Pancreas (tissue), 10 donors: ENCODE results near the gene SAMD9L. TPM values are rescaled to one million over a fixed set of nuclear protein-coding genes. Genes with fewer than 3 reads are reported as not detected.

Experiments
- ATAC-seq, 4 donors: fragments of 200-7000 bp; cut with Tn5 transposase; one replicate each; pipeline versions ENCODE4 v1.8.0 to v1.9.1; 2020; ENCODE audit warnings: mild to moderate bottlenecking in 4 of 4, moderate library complexity in 4 of 4
- DNase-seq, 6 donors: peaks; one replicate each; pipeline ENCODE4 v3.0.0-alpha.2; 2020
- FAIRE-seq: peaks from 2 replicates; lab custom pipeline; 2012; peaks lifted over from hg19 to GRCh38; lab: Jason Lieb, UNC
- H3K27ac ChIP-seq, 4 donors: fragments of 200-600 bp; sonication (generic); 1 replicate in 3 of 4; 2 replicates in 1 of 4; pipeline versions ENCODE4 v1.5.0 to v1.8.0; 2020
- H3K27me3 ChIP-seq, 4 donors: fragments of 200-600 bp; one replicate each; pipeline ENCODE4 v1.8.0; 2021
- H3K36me3 ChIP-seq, 3 donors: fragments of 200-600 bp; sonication (generic) in 1 of 3; one replicate each; pipeline versions ENCODE4 v1.5.0 to v1.8.0; 2020 to 2021
- H3K4me1 ChIP-seq, 3 donors: fragments of 200-600 bp; one replicate each; pipeline ENCODE4 v1.8.0; 2021
- H3K4me3 ChIP-seq, 4 donors: fragments of 200-600 bp; sonication (generic) in 2 of 4; one replicate each; pipeline versions ENCODE4 v1.5.0 to v1.8.0; 2020 to 2021
- H3K9me3 ChIP-seq, 4 donors: fragments of 200-600 bp; one replicate each; pipeline ENCODE4 v1.8.0; 2021
- WGBS, 2 donors: extraction: QIAGEN DNeasy Blood & Tissue Kit; methylation state at CpG; one replicate each; pipeline ENCODE4 v1.1.7; 2013; 5-methylcytosine and 5-hydroxymethylcytosine counted together
- intact Hi-C, 3 donors: fragments of 100-400 bp; cut with DNase I; formaldehyde crosslinking; loops; one replicate each; pipeline versions ENCODE4 v1.11.1 to v1.14.2; 2022
- polyA plus RNA-seq, 2 donors: library from polyadenylated mRNA; stranded (reverse); fragments of 200-250 nt; gene quantifications; one replicate each; pipeline ENCODE4 v1.2.3, GENCODE V29; 2013
- total RNA-seq, 6 donors: library from RNA; stranded (reverse); fragmentation: NEBNext Ultra II Directional in 4 of 6; extraction: Animal tissue kit (Norgen Biotek cat#: 25700) in 4 of 6; gene quantifications; one replicate each; pipeline versions ENCODE4 v1.2.1 to v1.2.4, GENCODE V29; 2021 to 2023
- TF ChIP-seq, protein P1 (sequence below), 4 donors: fragments of 200-600 bp; sonication (generic) in 3 of 4; IDR thresholded peaks; one replicate each; pipeline versions ENCODE4 v1.5.0 to v1.8.0; 2021; ENCODE audit warnings: antibody characterized with exemption in 4 of 4
- donor health status: healthy with polysubstance abuse.
- donor health status: DM: no; HTN: no; CAD: no; lungs with moderate emphysema.
- donor health status: DM: no; HTN: no; CAD: no.
- donor health status: control.
- donor health status: control.
- donor health status: Bipolar disorder and iron deficiency.
- donor health status: DM: yes; HTN: yes; CAD: no.
- donor health status: DM: no; HTN: no; CAD: no.
- donor health status: DM: no; HTN: no; CAD: no.
- donor health status: DM: yes; HTN: yes; CAD: no.

Gene SAMD9L
- total and polyA plus RNA-seq, 8 donors = 1.5 to 7.4 (median 2.1) TPM

DNA sequence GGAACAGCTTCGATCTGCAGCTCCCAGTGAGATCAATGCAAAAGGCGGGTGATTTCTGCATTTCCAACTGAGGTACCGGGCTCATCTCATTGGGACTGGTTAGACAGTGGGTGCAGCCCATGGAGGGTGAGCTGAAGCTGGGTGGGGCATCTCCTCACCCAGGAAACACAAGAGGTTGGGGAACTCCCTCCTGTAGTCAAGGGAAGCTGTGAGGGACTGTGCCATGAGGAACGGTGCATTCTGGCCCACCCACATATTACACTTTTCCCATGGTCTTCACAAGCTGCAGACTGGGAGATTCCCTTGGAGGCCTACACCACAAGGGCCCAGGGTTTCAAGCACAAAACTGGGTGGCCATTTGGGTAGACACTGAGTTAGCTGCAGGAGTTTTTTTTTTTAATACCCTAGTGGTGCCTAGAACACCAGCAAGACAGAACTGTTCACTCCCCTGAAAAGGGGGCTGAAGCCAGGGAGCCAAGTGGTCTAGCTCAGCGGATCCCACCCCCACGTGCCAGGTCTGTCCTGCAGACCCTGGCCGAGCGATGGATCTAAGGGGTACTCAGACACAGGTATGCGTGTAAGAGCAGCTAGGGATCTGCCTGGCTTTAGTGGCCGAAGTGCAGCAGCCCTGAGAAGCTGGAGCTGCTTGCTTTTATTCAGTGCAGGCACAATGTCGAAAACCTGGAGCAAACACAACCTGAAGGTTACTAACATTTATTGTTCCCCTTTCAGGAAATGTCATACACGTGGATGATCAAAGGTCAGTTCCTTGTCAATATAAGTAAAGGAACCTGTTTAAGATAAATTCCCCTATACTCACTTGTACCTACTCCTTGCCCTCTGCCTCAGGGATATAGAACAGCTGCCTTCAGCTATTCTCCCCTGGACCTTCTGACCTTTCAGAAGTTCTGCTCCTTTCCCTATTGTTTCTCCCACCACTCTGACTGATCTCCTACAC, 27.3 kb downstream of the SAMD9L start:
- H3K27ac ChIP-seq = no peak overlapping the region
- no peak overlapping the region for H3K4me3 ChIP-seq
- 81 to 82% methylated on average over 12 of the region's 12 CpGs for WGBS, 2 donors
- H3K27me3 ChIP-seq = no peaks in the 10 kb centered on the region
- TF ChIP-seq, protein P1, sequence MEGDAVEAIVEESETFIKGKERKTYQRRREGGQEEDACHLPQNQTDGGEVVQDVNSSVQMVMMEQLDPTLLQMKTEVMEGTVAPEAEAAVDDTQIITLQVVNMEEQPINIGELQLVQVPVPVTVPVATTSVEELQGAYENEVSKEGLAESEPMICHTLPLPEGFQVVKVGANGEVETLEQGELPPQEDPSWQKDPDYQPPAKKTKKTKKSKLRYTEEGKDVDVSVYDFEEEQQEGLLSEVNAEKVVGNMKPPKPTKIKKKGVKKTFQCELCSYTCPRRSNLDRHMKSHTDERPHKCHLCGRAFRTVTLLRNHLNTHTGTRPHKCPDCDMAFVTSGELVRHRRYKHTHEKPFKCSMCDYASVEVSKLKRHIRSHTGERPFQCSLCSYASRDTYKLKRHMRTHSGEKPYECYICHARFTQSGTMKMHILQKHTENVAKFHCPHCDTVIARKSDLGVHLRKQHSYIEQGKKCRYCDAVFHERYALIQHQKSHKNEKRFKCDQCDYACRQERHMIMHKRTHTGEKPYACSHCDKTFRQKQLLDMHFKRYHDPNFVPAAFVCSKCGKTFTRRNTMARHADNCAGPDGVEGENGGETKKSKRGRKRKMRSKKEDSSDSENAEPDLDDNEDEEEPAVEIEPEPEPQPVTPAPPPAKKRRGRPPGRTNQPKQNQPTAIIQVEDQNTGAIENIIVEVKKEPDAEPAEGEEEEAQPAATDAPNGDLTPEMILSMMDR (IDR thresholded peaks at IDR 0.05) = no peak
- ATAC-seq (no peak), FAIRE-seq (no peak), DNase-seq (no peak)
- intact Hi-C loops = no loop called here
- H3K9me3 ChIP-seq = no peaks in the 10 kb centered on the region
- no peaks in the 10 kb centered on the region for H3K36me3 ChIP-seq
- peaks cover 0 to 9% (median 0%) of the 10 kb centered on the region in 3 donors for H3K4me1 ChIP-seq

DNA sequence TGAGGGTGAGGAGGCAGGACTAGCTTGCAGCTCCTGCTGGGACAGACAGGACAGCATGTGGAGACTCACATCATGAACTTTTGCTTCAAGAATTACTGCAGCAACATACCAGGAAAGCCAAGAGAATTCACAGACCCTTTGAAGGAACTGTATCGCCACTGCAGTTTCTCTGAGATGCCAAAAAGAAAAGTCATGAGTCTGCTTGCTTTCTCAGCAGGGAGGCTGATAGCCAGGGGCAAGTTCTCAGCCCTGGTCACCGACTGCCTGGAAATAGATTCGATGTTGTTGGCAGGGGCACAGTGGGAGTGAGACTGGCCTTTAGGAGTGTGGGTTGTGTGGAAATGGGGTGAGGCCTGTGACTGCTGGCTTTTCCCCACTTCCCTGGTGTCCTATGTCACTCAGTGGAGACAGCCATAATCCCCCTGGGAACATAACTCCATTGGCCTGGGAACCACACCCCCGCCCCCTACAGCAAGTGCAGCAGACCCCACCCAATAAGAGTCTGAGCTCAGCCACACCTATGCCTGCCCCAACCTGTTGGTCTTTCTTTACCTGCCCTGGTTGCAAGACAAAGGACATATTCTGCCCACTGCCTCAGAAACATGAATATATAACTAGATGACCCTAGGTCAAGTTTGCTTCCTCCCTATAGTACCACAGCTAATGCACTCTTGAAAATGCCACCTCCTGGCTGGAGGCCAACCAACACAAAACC, 28.8 kb downstream of the SAMD9L start:
- ATAC-seq (no peak), FAIRE-seq (no peak), DNase-seq (no peak)
- Histone ChIP-seq H3K4me1 (peaks cover 0 to 9% (median 0%) of the 10 kb centered on the region in 3 donors), H3K9me3 (no peaks in the 10 kb centered on the region), H3K27me3 (no peaks in the 10 kb centered on the region), H3K4me3 (no peak overlapping the region), H3K27ac (no peak overlapping the region), H3K36me3 (no peaks in the 10 kb centered on the region)
- TF ChIP-seq, protein P1 (IDR thresholded peaks at IDR 0.05) = no peak
- WGBS, 2 donors = 77 to 82% methylated on average over 4 of the region's 4 CpGs
- intact Hi-C loops = no loop called here

DNA sequence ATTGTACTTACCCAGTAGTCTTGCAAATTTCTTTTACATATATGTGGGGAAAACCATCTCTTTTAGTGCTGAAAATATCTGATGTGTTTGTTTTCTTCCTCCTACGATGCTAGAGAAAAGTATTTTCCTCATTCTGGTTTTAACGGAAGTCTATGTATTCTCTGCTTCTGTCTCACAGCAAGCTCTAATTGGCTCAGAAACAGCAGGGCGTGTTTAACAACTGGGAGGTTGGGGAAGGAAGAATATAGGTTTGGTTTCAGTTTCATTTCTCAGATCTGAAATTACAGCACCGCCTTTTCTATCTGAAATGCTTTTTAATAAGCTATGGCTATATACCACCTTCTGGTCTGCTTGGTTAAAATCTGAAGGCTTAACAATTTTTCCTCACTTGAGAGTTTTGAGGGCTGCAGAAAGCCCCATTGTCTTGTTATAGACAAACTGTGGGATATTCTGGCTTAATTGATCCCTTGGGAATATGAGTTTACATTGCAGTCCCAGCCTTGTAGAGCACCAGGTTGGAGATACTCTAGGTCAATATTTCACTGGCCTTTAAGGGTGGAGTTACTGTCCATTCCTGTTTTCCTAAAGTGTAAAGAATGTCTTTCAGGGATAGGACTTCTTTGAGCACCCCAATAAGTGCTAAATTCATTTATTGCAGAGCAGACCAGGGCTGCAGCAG, 30.2 kb downstream of the SAMD9L start, which contains the start of gene SAMD9:
TSS of gene SAMD9 (minus strand) at position 128 of the 679 bp plus-strand sequence. CDS start 11,882 bp downstream, outside the sequence.
- TF ChIP-seq, protein P1 (IDR thresholded peaks at IDR 0.05) = no peak
- H3K27ac ChIP-seq = peak within 1 kb of the TSS in 3 of 4 donors; percentile 24 to 60 (median 59)
- H3K4me3 ChIP-seq = peak within 1 kb of the TSS; percentile 8 to 44 (median 22)
- intact Hi-C loops = no loop called here
- 4 to 6% methylated on average over 4 of the region's 4 CpGs for WGBS, 2 donors
- peak; percentile 94 to 100 (median 99) for ATAC-seq
- no peaks in the 10 kb centered on the region for H3K27me3 ChIP-seq
- DNase-seq = peak in 3 of 6 donors; percentile 40 to 77 (median 48)
- peaks cover 0 to 9% (median 0%) of the 10 kb centered on the region in 3 donors for H3K4me1 ChIP-seq
- H3K36me3 ChIP-seq = no peaks in the 10 kb centered on the region
- H3K9me3 ChIP-seq = no peaks in the 10 kb centered on the region
- peak; percentile 87 for FAIRE-seq

DNA sequence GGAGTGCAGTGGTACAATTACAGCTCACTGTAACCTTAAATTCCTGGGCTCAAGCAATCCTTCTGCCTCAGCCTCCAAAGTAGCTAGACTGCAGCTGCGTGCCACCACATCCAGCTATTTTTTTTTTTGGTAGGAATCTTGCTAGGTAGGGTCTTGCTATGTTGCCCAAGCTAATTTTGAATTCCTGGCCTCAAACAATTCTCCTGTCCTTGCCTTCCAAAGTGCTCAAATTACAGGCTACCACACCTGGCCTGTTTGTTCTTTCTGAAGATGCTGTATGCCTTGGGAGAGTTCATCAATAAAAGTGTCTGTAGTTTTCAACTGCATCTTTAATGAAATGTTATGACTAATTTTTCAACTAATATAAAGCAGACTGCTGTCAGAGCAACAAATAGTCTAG, 30.9 kb downstream of the SAMD9L start:
- FAIRE-seq = no peak

More for the DNA sequence above, 30.9 kb downstream of the SAMD9L start:
- H3K4me1 ChIP-seq = peaks cover 0 to 9% (median 0%) of the 10 kb centered on the region in 3 donors
- WGBS, 2 donors = 57 to 68% methylated on average over 1 of the region's 1 CpG
- ATAC-seq = peak; percentile 26 to 48 (median 33)
- peak overlapping the region; percentile 8 to 44 (median 22) for H3K4me3 ChIP-seq
- TF ChIP-seq, protein P1 (IDR thresholded peaks at IDR 0.05) = no peak
- DNase-seq = no peak
- no peaks in the 10 kb centered on the region for H3K27me3 ChIP-seq
- peak overlapping the region in 3 of 4 donors; percentile 24 to 60 (median 59) for H3K27ac ChIP-seq
- intact Hi-C loops = no loop called here
- no peaks in the 10 kb centered on the region for H3K9me3 ChIP-seq
- H3K36me3 ChIP-seq = no peaks in the 10 kb centered on the region
